Measurements from ENCODE around the gene APEH.

Gene APEH

DNA sequence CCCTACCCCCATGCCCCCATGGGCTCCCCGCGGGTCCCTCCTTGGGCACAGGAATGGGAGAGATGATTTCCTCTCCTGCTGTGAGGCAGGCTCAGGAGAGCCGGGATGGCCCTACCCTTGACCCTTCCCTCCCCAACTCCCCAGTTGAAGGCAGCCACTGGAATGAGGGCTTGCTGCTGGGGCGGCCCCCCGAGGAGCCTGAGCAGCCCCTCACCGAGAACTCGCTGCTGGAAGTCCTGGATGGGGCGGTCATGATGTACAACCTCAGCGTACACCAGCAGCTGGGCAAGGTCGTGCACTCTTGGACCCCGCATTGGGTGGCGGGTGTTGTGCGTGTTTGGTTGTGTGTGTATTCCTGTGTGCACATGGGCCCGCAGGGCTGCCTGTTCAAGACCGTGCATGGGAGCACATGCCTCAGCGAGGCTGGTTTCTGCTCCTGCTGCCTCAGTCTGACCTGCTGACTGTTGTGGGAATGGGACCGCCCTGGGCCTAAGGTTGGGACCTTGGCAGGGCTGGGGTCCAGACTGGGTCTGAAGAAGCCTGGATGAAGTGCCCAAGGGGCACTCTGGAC, 31.3 kb downstream of the APEH start:
- TF ChIP-seq, protein P1, sequence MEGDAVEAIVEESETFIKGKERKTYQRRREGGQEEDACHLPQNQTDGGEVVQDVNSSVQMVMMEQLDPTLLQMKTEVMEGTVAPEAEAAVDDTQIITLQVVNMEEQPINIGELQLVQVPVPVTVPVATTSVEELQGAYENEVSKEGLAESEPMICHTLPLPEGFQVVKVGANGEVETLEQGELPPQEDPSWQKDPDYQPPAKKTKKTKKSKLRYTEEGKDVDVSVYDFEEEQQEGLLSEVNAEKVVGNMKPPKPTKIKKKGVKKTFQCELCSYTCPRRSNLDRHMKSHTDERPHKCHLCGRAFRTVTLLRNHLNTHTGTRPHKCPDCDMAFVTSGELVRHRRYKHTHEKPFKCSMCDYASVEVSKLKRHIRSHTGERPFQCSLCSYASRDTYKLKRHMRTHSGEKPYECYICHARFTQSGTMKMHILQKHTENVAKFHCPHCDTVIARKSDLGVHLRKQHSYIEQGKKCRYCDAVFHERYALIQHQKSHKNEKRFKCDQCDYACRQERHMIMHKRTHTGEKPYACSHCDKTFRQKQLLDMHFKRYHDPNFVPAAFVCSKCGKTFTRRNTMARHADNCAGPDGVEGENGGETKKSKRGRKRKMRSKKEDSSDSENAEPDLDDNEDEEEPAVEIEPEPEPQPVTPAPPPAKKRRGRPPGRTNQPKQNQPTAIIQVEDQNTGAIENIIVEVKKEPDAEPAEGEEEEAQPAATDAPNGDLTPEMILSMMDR (IDR thresholded peaks at IDR 0.05; ENCODE audit: control insufficient read depth, insufficient read depth, low read depth, low read length, missing control alignments): no peak
- DNase-seq (ENCODE audit: low read depth): no peak
- H3K4me3 ChIP-seq (ENCODE audit: control insufficient read depth, low read depth, low read length): no peak overlapping the region

DNA sequence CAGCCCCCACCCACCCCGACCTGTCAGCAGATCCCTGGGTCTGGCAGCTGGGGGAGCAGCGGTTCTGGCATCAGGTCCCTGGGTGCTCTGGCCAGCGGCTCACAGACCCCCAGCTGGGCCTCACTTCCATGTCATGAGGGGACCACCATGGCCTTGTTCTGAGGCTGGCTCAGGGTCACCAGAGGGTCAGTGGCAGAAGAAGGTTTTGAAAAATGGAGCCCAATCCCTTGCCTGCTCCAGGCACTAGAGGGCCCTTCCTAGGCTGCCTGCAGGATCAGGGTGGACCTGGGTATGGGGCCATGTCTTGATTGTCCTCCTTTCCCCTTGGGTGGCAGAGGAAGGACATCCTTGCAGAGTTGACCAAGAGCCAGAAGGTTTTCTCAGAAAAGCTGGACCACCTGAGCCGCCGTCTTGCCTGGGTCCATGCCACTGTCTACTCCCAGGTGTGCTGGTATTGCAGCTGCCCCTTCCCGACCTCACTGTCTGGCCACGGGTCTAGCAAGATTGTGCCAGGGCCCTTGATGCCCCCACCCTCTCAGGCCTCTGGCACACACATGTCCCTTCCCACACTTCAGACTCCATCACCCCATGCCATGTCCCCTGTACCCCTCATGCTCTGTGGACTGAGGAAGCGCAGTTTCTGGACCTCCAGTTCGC, 32.4 kb downstream of the APEH start:
- TF ChIP-seq, protein P1 (IDR thresholded peaks at IDR 0.05; ENCODE audit: control insufficient read depth, insufficient read depth, low read depth, low read length, missing control alignments): no peak
- H3K4me3 ChIP-seq (ENCODE audit: control insufficient read depth, low read depth, low read length): no peak overlapping the region
- no peak for DNase-seq (ENCODE audit: low read depth)

DNA sequence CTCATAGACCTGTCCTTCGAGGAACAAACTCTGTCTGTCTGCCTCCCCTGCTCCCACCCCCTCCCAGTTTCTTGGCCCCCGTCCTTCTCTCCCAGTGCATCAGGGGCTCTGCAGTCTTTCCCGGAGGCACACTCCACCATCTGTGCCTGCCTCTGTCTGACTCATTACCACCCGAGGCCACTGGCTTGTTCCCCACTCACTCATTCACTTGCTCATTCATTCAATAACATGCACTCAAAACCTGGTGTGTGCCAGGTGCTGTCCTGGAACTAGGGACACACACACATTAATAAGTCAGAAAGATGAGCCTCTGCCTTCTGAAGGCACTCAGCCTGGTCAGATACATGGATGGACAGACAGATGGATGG, 32.9 kb downstream of the APEH start:
- TF ChIP-seq, protein P1 (IDR thresholded peaks at IDR 0.05; ENCODE audit: control insufficient read depth, insufficient read depth, low read depth, low read length, missing control alignments): no peak
- no peak overlapping the region for H3K4me3 ChIP-seq (ENCODE audit: control insufficient read depth, low read depth, low read length)
- no peak for DNase-seq (ENCODE audit: low read depth)

DNA sequence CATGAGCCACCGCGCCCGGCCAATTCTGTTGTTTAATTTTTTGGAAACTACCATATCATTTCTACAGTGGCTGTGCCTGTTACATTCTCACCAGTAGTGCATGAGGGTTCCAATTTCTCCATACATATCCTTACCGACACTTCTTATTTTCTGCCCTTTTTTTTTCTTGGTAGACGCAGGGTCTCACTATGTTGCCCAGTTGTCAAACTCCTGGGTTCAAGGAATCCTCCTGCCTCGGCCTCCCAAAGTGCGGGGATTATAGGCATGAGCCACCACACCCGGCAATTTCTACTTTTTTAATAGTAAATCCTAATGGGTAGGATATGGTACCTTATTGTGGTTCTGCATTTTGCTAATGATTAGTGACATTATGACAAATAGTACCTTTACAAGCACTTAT, 35.7 kb downstream of the APEH start:
- TF ChIP-seq, protein P1 (IDR thresholded peaks at IDR 0.05; ENCODE audit: control insufficient read depth, insufficient read depth, low read depth, low read length, missing control alignments): no peak
- DNase-seq (ENCODE audit: low read depth): no peak
- no peak overlapping the region for H3K4me3 ChIP-seq (ENCODE audit: control insufficient read depth, low read depth, low read length)

DNA sequence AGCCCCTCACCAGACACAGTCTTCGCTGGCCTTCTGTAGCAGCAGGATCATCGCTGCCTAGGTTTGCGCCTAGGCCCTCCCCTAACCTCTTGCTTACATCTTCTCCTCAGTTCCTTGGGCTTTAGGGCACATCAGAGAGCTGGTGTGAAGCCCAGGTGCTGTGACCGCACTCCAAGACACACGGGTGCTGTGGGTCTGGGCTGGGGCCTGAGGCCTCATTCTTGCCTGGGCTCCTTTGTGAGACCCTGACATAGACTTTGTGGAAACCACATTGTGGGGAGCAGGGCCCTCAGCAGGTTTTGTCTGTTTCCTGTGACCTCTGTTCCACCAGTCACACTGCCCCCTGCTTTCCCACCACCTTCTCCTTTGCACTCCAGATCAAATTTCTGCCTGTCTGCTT, 37.3 kb downstream of the APEH start:
- TF ChIP-seq, protein P1 (IDR thresholded peaks at IDR 0.05; ENCODE audit: control insufficient read depth, insufficient read depth, low read depth, low read length, missing control alignments): no peak
- no peak overlapping the region for H3K4me3 ChIP-seq (ENCODE audit: control insufficient read depth, low read depth, low read length)
- DNase-seq (ENCODE audit: low read depth): no peak

DNA sequence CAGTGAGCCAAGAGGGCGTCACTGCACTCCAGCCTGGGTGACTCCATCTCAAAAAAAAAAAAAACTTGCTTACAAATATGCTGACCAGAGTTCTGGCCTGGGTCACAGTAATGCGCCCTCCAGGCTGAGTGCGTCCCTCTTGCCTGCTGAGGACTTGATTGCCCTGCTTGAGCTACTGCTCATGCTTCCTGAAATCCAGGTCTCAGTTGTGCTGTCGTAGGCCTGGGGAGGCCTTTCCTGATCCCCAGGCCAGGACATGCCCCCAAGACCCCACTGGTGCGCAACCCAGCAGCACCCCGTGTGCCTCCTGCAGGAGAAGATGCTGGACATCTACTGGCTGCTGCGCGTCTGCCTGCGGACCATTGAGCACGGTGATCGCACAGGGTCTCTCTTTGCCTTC, 38.0 kb downstream of the APEH start:
- TF ChIP-seq, protein P1 (IDR thresholded peaks at IDR 0.05; ENCODE audit: control insufficient read depth, insufficient read depth, low read depth, low read length, missing control alignments): no peak
- no peak for DNase-seq (ENCODE audit: low read depth)
- no peak overlapping the region for H3K4me3 ChIP-seq (ENCODE audit: control insufficient read depth, low read depth, low read length)

All from AG09309 (cell line).